MCF 10A (cell line): ENCODE measurements around the gene EFEMP2. TPM values are rescaled to one million over a fixed set of nuclear protein-coding genes. Genes with fewer than 3 reads are reported as not detected.

ENCODE experiments used
- BruUV-seq: library from RNA; stranded (reverse); fragments of 400-500 nt; replicated peaks from 2 replicates; lab custom pipeline; 2021; lab: Mats Ljungman, UMichigan
- CTCF ChIA-PET: fragments of 300-600 bp; sonication (Branson Sonifier 250); formaldehyde crosslinking; extraction: SDS; loops from one replicate; lab custom pipeline; 2021; ENCODE audit warnings: antibody characterized with exemption, inconsistent platforms; lab: Yijun Ruan, JAX
- POLR2A ChIA-PET: fragments of 300-600, 350-650 bp; sonication (Branson Sonifier 250); formaldehyde crosslinking; extraction: SDS; loops from one replicate; lab custom pipeline; 2020; ENCODE audit warnings: antibody characterized with exemption, inconsistent platforms; lab: Yijun Ruan, JAX
- DNase-seq: peaks from one replicate; pipeline ENCODE4 v3.0.0-alpha.2; 2018; ENCODE audit not compliant: unreplicated experiment
- H3K27ac Mint-ChIP-seq: one replicate; pipeline ENCODE4 v1.8.0; 2022; ENCODE audit warnings: mild to moderate bottlenecking, low read depth, mixed read lengths; ENCODE audit not compliant: unreplicated experiment
- H3K27me3 Mint-ChIP-seq: one replicate; pipeline ENCODE4 v1.8.0; 2022; ENCODE audit warnings: mixed read lengths; ENCODE audit not compliant: insufficient read depth, unreplicated experiment
- H3K36me3 Mint-ChIP-seq: one replicate; pipeline ENCODE4 v1.8.0; 2022; ENCODE audit warnings: mild to moderate bottlenecking, moderate library complexity, mixed read lengths; ENCODE audit not compliant: insufficient read depth, unreplicated experiment
- H3K4me1 Mint-ChIP-seq: one replicate; pipeline ENCODE4 v1.8.0; 2022; ENCODE audit warnings: mixed read lengths; ENCODE audit not compliant: insufficient read depth, unreplicated experiment
- H3K4me3 Mint-ChIP-seq: one replicate; pipeline ENCODE4 v1.8.0; 2022; ENCODE audit warnings: mild to moderate bottlenecking, moderate library complexity, mixed read lengths; ENCODE audit not compliant: unreplicated experiment
- H3K9me3 Mint-ChIP-seq: one replicate; pipeline ENCODE4 v1.8.0; 2022; ENCODE audit warnings: mixed read lengths; ENCODE audit not compliant: unreplicated experiment
- intact Hi-C: fragments of 100-400 bp; cut with micrococcal nuclease; formaldehyde crosslinking; loops from 2 replicates; pipeline ENCODE4 v1.14.1; 2022
- total RNA-seq: library from RNA; stranded (reverse); gene quantifications from 2 replicates; pipeline ENCODE4 v1.2.3, GENCODE V29; 2022
- TF ChIP-seq, protein P1 (sequence below): fragments of 200-600 bp; IDR thresholded peaks from one replicate; pipeline ENCODE4 v1.8.0; 2022; ENCODE audit warnings: antibody characterized with exemption, mild to moderate bottlenecking; ENCODE audit not compliant: unreplicated experiment

Gene EFEMP2
- total RNA-seq, 1 experiment from 2014 or later, result 2.4 TPM

- ChIA-PET CTCF (interaction anchor here (1.3 to 2.3 kb wide), 3 partner anchors 10 to 15 kb away, joined by 4 to 23 read pairs (median 6); partner anchors contain the start of genes CCDC85B and FIBP), POLR2A (interaction anchor here (0.7 to 6.4 kb wide), 12 partner anchors 10 to 182 kb away, joined by 3 to 222 read pairs (median 10); partner anchors contain the start of genes BANF1, C11orf68, CCDC85B and CFL1)
- H3K36me3 Mint-ChIP-seq, result peaks cover 23% of the 10 kb centered on the region
- H3K9me3 Mint-ChIP-seq, result no peaks in the 10 kb centered on the region
- BruUV-seq, result TSS peak; percentile 13
- DNase-seq, result no peak
- intact Hi-C loops, result loop anchor here (1.0 to 2.0 kb wide), 3 partner anchors 9 to 21 kb away; partner anchors contain the start of gene CCDC85B
- H3K27me3 Mint-ChIP-seq, result no peaks in the 10 kb centered on the region
- peak overlapping the region; percentile 96 for H3K4me3 Mint-ChIP-seq
- H3K27ac Mint-ChIP-seq, result peak overlapping the region; percentile 89
- peaks cover 57% of the 10 kb centered on the region for H3K4me1 Mint-ChIP-seq
- TF ChIP-seq, protein P1, sequence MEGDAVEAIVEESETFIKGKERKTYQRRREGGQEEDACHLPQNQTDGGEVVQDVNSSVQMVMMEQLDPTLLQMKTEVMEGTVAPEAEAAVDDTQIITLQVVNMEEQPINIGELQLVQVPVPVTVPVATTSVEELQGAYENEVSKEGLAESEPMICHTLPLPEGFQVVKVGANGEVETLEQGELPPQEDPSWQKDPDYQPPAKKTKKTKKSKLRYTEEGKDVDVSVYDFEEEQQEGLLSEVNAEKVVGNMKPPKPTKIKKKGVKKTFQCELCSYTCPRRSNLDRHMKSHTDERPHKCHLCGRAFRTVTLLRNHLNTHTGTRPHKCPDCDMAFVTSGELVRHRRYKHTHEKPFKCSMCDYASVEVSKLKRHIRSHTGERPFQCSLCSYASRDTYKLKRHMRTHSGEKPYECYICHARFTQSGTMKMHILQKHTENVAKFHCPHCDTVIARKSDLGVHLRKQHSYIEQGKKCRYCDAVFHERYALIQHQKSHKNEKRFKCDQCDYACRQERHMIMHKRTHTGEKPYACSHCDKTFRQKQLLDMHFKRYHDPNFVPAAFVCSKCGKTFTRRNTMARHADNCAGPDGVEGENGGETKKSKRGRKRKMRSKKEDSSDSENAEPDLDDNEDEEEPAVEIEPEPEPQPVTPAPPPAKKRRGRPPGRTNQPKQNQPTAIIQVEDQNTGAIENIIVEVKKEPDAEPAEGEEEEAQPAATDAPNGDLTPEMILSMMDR, result no peak
Measured at GRCh38 chr11:65899356-65900124, 26.9 kb upstream of the EFEMP2 start.

- intact Hi-C loops, result loop anchor here (1.0 kb wide), 1 partner anchor 9 kb away; the partner anchor contains the start of gene CCDC85B
- ChIA-PET POLR2A (interaction anchor here (0.6 to 6.4 kb wide), 17 partner anchors 9 to 1955 kb away, joined by 3 to 222 read pairs (median 5); partner anchors contain the start of genes BANF1, C11orf68, CCDC85B and CFL1), CTCF (interaction anchor here (0.8 to 4.3 kb wide), 7 partner anchors 10 to 119 kb away, joined by 3 to 55 read pairs (median 6); partner anchors contain the start of genes CCDC85B and FIBP)
- Mint-ChIP-seq H3K36me3 (peaks cover 31% of the 10 kb centered on the region), H3K4me3 (peak overlapping the region; percentile 96), H3K27me3 (no peaks in the 10 kb centered on the region), H3K9me3 (no peaks in the 10 kb centered on the region), H3K4me1 (peaks cover 52% of the 10 kb centered on the region), H3K27ac (peak overlapping the region; percentile 89)
- DNase-seq, result peak; percentile 80
- BruUV-seq, result TSS peak; percentile 37
- TF ChIP-seq, protein P1, result no peak
Measured at GRCh38 chr11:65898656-65899355, 26.2 kb upstream of the EFEMP2 start.

- peak overlapping the region; percentile 89 for H3K27ac Mint-ChIP-seq
- peaks cover 47% of the 10 kb centered on the region for H3K36me3 Mint-ChIP-seq
- no peaks in the 10 kb centered on the region for H3K9me3 Mint-ChIP-seq
- CTCF ChIA-PET, result interaction anchor here (0.6 to 4.3 kb wide), 7 partner anchors 9 to 324 kb away, joined by 3 to 55 read pairs (median 5); partner anchors contain the start of gene FIBP
- H3K4me3 Mint-ChIP-seq, result peak overlapping the region; percentile 96
- BruUV-seq, result no TSS peak
- TF ChIP-seq, protein P1, result no peak
- peaks cover 44% of the 10 kb centered on the region for H3K4me1 Mint-ChIP-seq
- POLR2A ChIA-PET, result interaction anchor here (0.6 to 6.4 kb wide), 12 partner anchors 8 to 1121 kb away, joined by 3 to 222 read pairs (median 5); partner anchors contain the start of genes BANF1, C11orf68, CCDC85B and CFL1
- intact Hi-C loops, result no loop called here
- DNase-seq, result no peak
- H3K27me3 Mint-ChIP-seq, result no peaks in the 10 kb centered on the region
Measured at GRCh38 chr11:65897020-65897471, 24.4 kb upstream of the EFEMP2 start.
